ENCODE data around the gene IL10.

IL10 gene

DNA sequence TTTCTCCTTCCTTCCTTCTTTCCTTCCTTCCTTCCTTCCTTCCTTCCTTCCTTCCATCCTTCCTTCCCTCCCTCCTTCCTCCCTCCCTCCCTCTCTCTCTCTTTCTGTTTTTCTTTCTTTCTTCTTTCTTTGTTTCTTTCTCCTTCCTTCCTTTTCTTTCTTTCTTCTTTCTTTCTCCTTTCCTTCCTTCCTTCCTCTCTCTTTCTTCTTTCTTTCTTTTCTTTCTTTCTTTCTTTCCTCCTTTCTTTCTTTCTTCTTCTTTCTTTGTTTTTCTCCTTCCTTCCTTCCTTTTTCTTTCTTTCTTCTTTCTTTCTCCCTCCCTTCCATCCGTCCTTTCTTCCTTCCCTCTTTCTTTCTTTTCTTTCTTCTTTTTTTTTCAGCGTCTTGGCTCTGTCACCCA is 19.8 kb downstream of the IL10 start:
- Histone ChIP-seq H3K4me3 (ENCODE audit: low read depth in 1 of 2, low read length in 1 of 2) (no peak overlapping the region), H3K27me3 (no peaks in the 10 kb centered on the region), H3K36me3 (no peaks in the 10 kb centered on the region), H3K27ac (no peak overlapping the region), H3K4me1 (ENCODE audit: control insufficient read depth in 1 of 2, insufficient read depth in 1 of 2, low read depth in 1 of 2, low read length in 1 of 2) (peaks cover under 1 to 4% of the 10 kb centered on the region in 2 experiments), H3K9me3 (no peaks in the 10 kb centered on the region)
- TF ChIP-seq CTCF (IDR thresholded peaks at IDR 0.05), result no peak

DNA sequence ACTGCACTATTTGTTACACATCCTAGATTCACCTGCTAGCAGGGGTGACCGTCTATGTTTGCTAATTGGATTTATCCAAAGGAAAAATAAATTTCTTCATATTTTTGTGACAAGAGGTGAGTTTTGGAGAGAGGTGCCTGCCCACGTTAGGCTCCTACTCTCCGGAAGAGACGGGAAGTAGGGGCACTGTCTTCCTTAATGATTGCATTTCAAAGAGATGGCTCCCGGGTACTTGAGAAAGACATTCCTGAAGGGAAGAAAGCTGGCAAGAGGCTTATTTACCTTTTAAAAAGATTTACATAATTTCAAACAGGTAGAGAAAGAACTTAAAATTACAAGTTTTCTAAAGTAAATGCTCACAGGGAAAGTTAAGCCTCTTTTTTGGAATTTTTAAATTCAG is 20.4 kb downstream of the IL10 start:
- H3K4me1 ChIP-seq (ENCODE audit: control insufficient read depth in 1 of 2, insufficient read depth in 1 of 2, low read depth in 1 of 2, low read length in 1 of 2), result no peaks in the 10 kb centered on the region
- no peaks in the 10 kb centered on the region for H3K9me3 ChIP-seq
- no peaks in the 10 kb centered on the region for H3K27me3 ChIP-seq
- no peak for TF ChIP-seq CTCF (IDR thresholded peaks at IDR 0.05)
- H3K27ac ChIP-seq, result no peak overlapping the region
- H3K36me3 ChIP-seq, result no peaks in the 10 kb centered on the region
- H3K4me3 ChIP-seq (ENCODE audit: low read depth in 1 of 2, low read length in 1 of 2), result no peak overlapping the region

DNA sequence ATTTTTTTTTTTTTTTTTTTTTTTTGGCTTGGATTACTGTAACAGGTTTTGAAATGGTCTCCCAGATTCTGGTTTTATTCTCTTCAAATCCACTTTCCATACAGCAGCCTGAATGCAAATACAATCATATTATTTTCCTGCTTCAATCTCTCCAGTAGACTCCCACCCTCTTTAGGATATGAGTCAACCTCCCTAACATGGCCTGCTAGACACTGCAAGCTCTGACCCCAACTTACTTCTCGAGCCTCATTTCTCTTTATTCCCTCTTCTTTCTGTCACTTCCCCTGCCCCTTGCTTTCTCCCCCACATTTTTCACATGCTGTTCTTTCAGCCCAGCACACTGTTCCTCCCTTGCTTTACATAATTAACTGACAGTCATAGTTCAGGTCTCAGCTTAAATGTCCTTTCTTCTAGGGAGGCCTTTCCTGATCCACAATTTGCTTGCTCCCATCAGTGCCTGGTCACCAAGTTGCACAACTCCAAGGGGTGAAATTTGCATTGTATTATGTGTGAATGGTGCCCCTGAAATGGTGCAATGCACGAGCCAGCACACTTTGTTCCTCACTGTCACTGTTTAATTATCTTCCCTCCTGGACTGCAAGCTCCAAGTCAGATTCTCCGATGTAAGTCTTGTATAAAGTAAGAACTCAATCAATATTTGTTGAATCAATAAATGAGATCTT is 23.8 kb downstream of the IL10 start:
- Histone ChIP-seq H3K27ac (no peak overlapping the region), H3K4me3 (ENCODE audit: low read depth in 1 of 2, low read length in 1 of 2) (no peak overlapping the region), H3K9me3 (no peaks in the 10 kb centered on the region), H3K4me1 (ENCODE audit: control insufficient read depth in 1 of 2, insufficient read depth in 1 of 2, low read depth in 1 of 2, low read length in 1 of 2) (no peaks in the 10 kb centered on the region), H3K36me3 (no peaks in the 10 kb centered on the region), H3K27me3 (no peaks in the 10 kb centered on the region)
- TF ChIP-seq CTCF (IDR thresholded peaks at IDR 0.05), result no peak

- H3K36me3 ChIP-seq, result no peaks in the 10 kb centered on the region
- no peak for TF ChIP-seq CTCF (IDR thresholded peaks at IDR 0.05)
Observed at GRCh38 chr1:206745301-206745700, 27.0 kb downstream of the IL10 start.

DNA sequence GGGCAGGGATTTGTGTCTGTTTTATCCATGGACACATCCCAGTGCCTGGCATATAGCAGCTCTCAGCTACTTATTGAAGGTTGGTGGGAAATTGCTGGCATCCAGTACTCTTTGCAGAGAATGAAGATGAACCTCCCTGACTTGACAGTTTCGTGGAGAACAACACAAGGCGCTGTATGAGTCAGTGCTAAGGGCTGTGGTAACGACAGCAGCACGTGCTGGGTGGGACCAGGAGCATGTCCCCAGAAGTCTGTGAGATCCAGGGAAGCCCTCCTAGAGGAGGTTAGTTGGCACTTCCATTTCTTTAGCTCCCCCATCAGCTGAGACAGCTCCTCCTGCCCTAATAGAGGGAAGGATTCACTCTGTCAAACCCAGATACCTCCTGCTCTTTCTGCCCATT is 27.6 kb downstream of the IL10 start:
- TF ChIP-seq CTCF (IDR thresholded peaks at IDR 0.05), result no peak
- no peaks in the 10 kb centered on the region for H3K27me3 ChIP-seq
- no peak overlapping the region for H3K4me3 ChIP-seq (ENCODE audit: low read depth in 1 of 2, low read length in 1 of 2)
- H3K27ac ChIP-seq, result no peak overlapping the region
- no peaks in the 10 kb centered on the region for H3K4me1 ChIP-seq (ENCODE audit: control insufficient read depth in 1 of 2, insufficient read depth in 1 of 2, low read depth in 1 of 2, low read length in 1 of 2)
- no peaks in the 10 kb centered on the region for H3K9me3 ChIP-seq
- H3K36me3 ChIP-seq, result no peaks in the 10 kb centered on the region

More at GRCh38 chr1:206745301-206745700, 27.0 kb downstream of the IL10 start:
- no peaks in the 10 kb centered on the region for H3K27me3 ChIP-seq
- no peaks in the 10 kb centered on the region for H3K9me3 ChIP-seq
- no peak overlapping the region for H3K4me3 ChIP-seq (ENCODE audit: low read depth in 1 of 2, low read length in 1 of 2)
- H3K27ac ChIP-seq, result no peak overlapping the region
- H3K4me1 ChIP-seq (ENCODE audit: control insufficient read depth in 1 of 2, insufficient read depth in 1 of 2, low read depth in 1 of 2, low read length in 1 of 2), result no peaks in the 10 kb centered on the region
